Stimulated activated CD8-positive, alpha-beta memory T cell treated with anti-CD3 and anti-CD28 coated beads, Interleukin-7, amount 100 ng/mL, for 24 hours (primary cell): Measurements from ENCODE around the gene RIT1.

Source experiments
- DNase-seq: peaks from one replicate; pipeline ENCODE4 v3.0.0-alpha.2; 2020; ENCODE audit warnings: low read depth

Gene RIT1

GRCh38 chr1:155856257-155856974, 54.7 kb downstream of the RIT1 start:
- DNase-seq = no peak

DNA sequence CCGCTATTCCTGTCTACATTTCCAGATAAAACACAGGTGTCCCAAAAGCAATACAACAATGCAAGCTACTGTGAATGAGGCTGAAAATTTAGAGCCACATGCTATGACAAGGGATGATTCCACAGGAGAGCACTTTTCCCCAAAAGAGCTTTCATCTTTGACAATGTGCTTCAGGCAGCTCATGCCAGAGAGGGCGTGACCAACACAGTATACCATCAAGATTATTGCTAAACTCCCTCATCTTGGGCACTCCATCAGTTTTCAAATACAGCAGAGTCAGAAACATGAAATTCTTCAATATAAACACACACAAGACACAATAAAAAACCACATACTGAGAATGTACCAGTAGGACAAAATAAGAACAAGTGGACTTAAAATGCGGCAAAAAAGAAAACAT, 60.8 kb downstream of the RIT1 start:
- no peak for DNase-seq

- DNase-seq = no peak
Observed at GRCh38 chr1:155847823-155848529, 63.2 kb downstream of the RIT1 start.
